Stimulated activated naive CD8-positive, alpha-beta T cell treated with anti-CD3 and anti-CD28 coated beads, Interleukin-15, Interleukin-2, amounts not matched to agents 100 ng/mL and 50 ng/mL, for 24 hours (primary cell): Measurements from ENCODE around the gene WLS.

Experiments
- H3K27ac Mint-ChIP-seq: one replicate; pipeline ENCODE4 v1.8.0; 2021; ENCODE audit warnings: mild to moderate bottlenecking, mixed read lengths
- H3K27me3 Mint-ChIP-seq: one replicate; pipeline ENCODE4 v1.8.0; 2021; ENCODE audit warnings: mixed read lengths
- H3K36me3 Mint-ChIP-seq: one replicate; pipeline ENCODE4 v1.8.0; 2021; ENCODE audit warnings: low read depth, mixed read lengths
- H3K4me1 Mint-ChIP-seq: one replicate; pipeline ENCODE4 v1.8.0; 2021; ENCODE audit warnings: low read depth, mixed read lengths
- H3K4me3 Mint-ChIP-seq: one replicate; pipeline ENCODE4 v1.8.0; 2021; ENCODE audit warnings: mild to moderate bottlenecking, mixed read lengths
- H3K9me3 Mint-ChIP-seq: one replicate; pipeline ENCODE4 v1.8.0; 2021; ENCODE audit warnings: mixed read lengths

Gene WLS

GRCh38 chr1:68233202-68233601 is 879 bp upstream of the WLS start:
- Mint-ChIP-seq H3K9me3 (no peaks in the 10 kb centered on the region), H3K36me3 (no peaks in the 10 kb centered on the region), H3K4me3 (peak overlapping the region; percentile 35), H3K27ac (no peak overlapping the region), H3K27me3 (peaks cover 57% of the 10 kb centered on the region), H3K4me1 (peaks cover 4% of the 10 kb centered on the region)

GRCh38 chr1:68231627-68232288 is 565 bp downstream of the WLS start:
- H3K4me1 Mint-ChIP-seq, result peaks cover 4% of the 10 kb centered on the region
- no peaks in the 10 kb centered on the region for H3K9me3 Mint-ChIP-seq
- H3K36me3 Mint-ChIP-seq, result no peaks in the 10 kb centered on the region
- peak overlapping the region; percentile 51 for H3K4me3 Mint-ChIP-seq
- no peak overlapping the region for H3K27ac Mint-ChIP-seq
- H3K27me3 Mint-ChIP-seq, result peaks cover 57% of the 10 kb centered on the region

DNA sequence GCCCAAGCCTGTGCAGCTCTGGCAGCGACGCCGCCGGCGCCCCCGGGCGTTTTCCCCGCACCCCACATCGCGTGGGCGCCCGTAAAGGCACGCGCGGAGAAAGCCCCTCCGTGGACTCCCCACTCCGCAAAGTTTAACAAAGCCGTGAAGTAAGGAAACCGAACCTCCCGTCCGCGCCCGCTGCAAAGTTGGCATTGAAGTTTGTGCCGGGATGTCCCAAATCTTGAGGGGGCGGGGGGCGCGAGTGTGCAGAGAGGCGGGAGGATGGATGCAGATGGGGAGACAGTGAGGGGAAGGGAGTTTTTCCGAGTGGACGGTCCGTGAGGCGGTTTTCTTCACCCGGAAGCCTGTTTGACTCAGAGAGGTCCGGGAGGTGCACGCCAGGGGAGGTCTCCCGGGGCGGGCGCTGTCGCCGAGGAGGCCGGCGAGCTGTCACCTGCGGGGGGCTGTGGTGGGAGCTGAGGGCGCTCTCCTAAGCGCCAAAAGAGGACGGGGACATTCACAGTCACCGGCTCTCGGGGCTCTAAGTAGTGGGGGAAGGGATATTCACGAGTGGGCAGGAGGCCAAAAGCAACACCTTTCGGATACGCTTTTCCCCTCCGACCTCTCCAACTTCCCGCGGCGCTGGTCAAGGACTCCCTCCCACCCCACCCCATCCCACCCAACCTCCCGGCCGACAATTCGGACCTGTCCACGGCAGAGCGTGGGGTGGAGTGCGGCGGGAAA is 1.3 kb downstream of the WLS start:
- peak overlapping the region; percentile 62 for H3K4me3 Mint-ChIP-seq
- H3K36me3 Mint-ChIP-seq, result no peaks in the 10 kb centered on the region
- peaks cover 60% of the 10 kb centered on the region for H3K27me3 Mint-ChIP-seq
- H3K9me3 Mint-ChIP-seq, result no peaks in the 10 kb centered on the region
- H3K27ac Mint-ChIP-seq, result no peak overlapping the region
- H3K4me1 Mint-ChIP-seq, result peaks cover 4% of the 10 kb centered on the region

DNA sequence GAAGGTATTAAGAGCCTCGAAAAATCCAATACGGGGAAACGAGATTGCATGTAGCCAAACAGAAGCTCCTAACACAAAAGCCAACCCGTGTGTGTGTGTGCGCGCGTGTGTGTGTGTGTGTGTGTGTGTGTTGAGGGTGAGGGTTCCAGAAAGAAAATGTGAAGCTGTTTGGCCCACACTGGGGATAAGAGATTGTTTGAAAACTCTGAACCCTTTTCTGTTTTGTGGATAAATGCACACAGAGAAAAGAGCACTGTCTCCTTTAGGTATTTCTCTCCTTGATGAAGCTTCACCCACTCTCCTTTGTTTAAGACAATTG is 1.9 kb downstream of the WLS start:
- no peaks in the 10 kb centered on the region for H3K9me3 Mint-ChIP-seq
- H3K27me3 Mint-ChIP-seq, result peaks cover 65% of the 10 kb centered on the region
- H3K36me3 Mint-ChIP-seq, result no peaks in the 10 kb centered on the region
- H3K4me3 Mint-ChIP-seq, result no peak overlapping the region
- peaks cover 4% of the 10 kb centered on the region for H3K4me1 Mint-ChIP-seq
- H3K27ac Mint-ChIP-seq, result no peak overlapping the region

DNA sequence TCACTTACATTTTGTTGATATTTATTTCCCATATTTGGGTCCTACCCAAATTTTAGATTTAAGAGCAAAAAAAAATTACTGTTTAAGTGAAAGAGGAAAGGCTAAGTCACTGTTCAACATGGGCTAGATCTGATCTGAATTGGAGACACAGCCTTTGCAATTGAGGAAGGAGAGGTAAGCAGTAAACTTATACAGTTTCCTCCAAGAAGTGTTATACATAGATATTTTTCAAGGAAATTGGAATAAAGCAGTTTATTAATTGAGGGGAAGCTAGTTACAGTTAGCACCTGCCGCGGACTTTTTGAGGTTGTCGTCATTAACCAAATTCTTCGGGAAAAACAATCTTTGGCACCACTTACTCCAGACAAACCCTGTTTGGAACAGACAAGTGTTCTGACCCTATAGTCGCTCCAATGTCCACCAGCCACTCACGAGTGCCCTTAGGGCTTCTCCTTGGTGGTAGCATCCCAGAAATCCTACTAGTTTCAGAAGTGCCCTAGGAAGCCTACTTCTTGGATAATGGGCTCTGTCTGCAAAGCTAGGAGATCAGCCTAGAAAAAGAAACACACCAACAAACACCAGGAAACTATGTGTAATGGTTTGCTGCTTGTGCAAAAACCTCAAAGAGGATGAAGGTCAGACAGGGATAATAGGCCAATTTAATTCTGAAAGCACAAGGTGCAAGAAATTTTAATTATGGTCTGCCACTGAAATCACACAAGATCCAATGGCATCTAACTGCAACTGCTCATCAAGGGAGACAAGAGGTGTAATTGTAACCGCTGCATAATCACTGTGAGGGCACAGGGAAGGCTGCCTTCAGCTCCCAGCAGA is 2.5 kb downstream of the WLS start:
- Mint-ChIP-seq H3K4me3 (no peak overlapping the region), H3K4me1 (peaks cover 4% of the 10 kb centered on the region), H3K9me3 (no peaks in the 10 kb centered on the region), H3K36me3 (no peaks in the 10 kb centered on the region), H3K27me3 (peaks cover 66% of the 10 kb centered on the region), H3K27ac (no peak overlapping the region)

DNA sequence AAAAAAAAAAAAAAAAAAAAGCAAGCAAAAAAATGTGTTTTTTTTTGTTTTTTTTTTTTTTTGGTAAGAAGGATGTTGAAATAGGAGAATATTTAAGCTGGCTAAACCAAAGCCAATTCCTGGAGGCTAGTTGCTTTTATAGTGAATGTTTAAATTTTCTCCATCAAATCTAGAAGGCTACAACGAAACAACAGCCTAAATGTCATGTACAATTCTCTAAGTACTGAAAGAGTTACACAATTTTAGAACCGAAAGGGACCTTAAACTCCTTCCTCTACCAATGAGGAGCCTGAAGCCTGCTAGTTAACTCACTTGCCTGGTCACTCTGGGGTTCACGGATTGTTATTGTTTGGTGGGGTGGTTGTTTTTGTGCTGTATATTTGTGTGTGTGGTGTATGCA is 3.5 kb downstream of the WLS start:
- Mint-ChIP-seq H3K4me1 (peaks cover 4% of the 10 kb centered on the region), H3K27ac (no peak overlapping the region), H3K27me3 (peaks cover 63% of the 10 kb centered on the region), H3K9me3 (no peaks in the 10 kb centered on the region), H3K4me3 (no peak overlapping the region), H3K36me3 (no peaks in the 10 kb centered on the region)

DNA sequence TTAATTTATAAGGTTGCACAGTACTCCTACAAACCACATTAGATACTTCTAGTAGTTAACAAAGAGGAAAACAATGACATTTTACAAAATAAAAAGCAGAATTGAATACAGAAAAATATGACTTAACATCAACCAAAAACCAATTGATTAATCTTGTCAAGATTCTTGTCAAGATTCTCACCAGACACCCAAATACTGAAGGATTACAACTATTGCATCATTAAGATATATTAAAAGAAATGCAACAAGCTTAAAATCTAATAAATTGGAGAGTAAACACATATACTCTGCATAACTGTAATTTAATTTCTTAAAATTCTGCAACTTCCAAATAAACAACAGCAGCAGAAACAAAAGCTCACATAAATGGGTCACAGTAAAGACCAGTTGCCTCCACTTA is 4.7 kb downstream of the WLS start:
- Mint-ChIP-seq H3K27me3 (peaks cover 55% of the 10 kb centered on the region), H3K36me3 (no peaks in the 10 kb centered on the region), H3K27ac (no peak overlapping the region), H3K4me3 (no peak overlapping the region), H3K9me3 (no peaks in the 10 kb centered on the region), H3K4me1 (no peaks in the 10 kb centered on the region)

GRCh38 chr1:68225781-68226180 is 6.5 kb downstream of the WLS start:
- Mint-ChIP-seq H3K4me1 (no peaks in the 10 kb centered on the region), H3K4me3 (no peak overlapping the region), H3K27ac (no peak overlapping the region)

GRCh38 chr1:68223687-68224086 is 8.6 kb downstream of the WLS start:
- H3K4me3 Mint-ChIP-seq, result no peak overlapping the region
- H3K4me1 Mint-ChIP-seq, result no peaks in the 10 kb centered on the region
- H3K27me3 Mint-ChIP-seq, result peaks cover 34% of the 10 kb centered on the region
- H3K36me3 Mint-ChIP-seq, result no peaks in the 10 kb centered on the region
- H3K9me3 Mint-ChIP-seq, result no peaks in the 10 kb centered on the region
- no peak overlapping the region for H3K27ac Mint-ChIP-seq

More at GRCh38 chr1:68225781-68226180, 6.5 kb downstream of the WLS start:
- Mint-ChIP-seq H3K36me3 (no peaks in the 10 kb centered on the region), H3K9me3 (no peaks in the 10 kb centered on the region), H3K27me3 (peaks cover 49% of the 10 kb centered on the region)

DNA sequence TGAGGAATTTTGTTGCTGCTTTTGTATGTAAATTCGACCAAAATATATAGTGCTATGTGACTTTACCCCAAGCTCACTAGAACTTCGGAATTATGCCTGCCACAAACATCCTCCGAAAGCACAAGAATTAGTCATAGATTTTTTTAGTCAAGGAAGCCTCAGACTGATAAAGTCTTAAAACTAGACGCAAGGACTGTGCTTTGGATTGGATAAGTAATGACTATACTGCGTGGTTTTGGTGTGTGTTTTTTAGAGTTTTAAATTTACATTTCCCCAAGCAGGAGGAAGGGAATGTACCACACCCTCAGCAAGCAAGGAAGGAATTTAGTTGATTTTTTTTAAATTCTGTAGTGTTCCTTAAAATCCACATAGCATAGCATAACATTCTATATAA is 10.3 kb downstream of the WLS start:
- H3K9me3 Mint-ChIP-seq, result no peaks in the 10 kb centered on the region
- no peak overlapping the region for H3K4me3 Mint-ChIP-seq
- H3K27ac Mint-ChIP-seq, result no peak overlapping the region
- H3K4me1 Mint-ChIP-seq, result no peaks in the 10 kb centered on the region
- peaks cover 32% of the 10 kb centered on the region for H3K27me3 Mint-ChIP-seq
- no peaks in the 10 kb centered on the region for H3K36me3 Mint-ChIP-seq

DNA sequence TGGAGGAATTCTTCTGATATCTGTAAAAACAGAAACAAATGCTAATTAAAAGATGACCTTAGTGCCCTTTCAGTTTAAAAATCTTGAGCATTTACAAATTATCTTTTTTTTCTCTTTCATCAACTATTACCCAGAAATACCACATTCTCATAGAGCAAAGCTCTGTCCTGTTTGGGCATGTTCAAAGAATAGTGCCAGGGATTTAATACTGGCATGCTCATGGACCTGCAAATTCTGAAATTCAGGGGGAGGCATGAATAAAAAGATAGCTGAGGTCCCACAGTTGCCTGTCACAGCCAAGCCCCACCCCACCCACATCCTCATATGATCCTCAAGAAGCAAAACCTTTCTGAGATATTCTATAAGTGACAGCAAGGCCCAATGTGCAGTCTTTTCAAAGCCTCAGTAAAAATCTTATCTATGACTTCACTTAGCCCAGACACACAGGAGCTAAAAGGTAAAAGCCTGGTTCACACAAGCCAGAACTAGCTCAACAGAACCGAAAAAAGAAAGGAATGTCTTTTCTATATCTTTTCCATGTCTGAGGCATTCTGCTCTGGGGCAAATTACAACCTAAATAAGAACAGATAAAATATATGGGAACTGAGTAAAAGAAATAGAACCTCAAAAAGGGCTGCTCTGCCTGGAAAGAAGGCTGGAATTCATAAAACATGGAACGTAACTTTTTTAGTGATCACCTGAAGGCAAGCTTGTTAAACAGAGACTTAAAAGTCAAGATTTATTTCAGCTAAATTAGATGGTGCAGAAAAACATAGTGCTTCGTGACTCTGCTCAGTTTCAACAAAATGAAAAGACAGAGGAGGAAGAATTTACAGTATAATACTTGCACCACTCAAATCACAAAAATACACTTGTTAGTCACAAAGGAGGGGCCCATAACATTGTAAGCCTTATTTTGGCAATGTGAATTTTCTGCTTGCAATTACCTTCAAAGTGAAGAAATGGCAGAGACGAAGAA is 11.0 kb downstream of the WLS start:
- no peak overlapping the region for H3K4me3 Mint-ChIP-seq
- no peaks in the 10 kb centered on the region for H3K9me3 Mint-ChIP-seq
- no peaks in the 10 kb centered on the region for H3K4me1 Mint-ChIP-seq
- H3K27ac Mint-ChIP-seq, result no peak overlapping the region
- H3K27me3 Mint-ChIP-seq, result peaks cover 26% of the 10 kb centered on the region
- H3K36me3 Mint-ChIP-seq, result no peaks in the 10 kb centered on the region

- Mint-ChIP-seq H3K4me1 (no peaks in the 10 kb centered on the region), H3K4me3 (no peak overlapping the region), H3K27me3 (peaks cover 27% of the 10 kb centered on the region), H3K27ac (no peak overlapping the region), H3K36me3 (no peaks in the 10 kb centered on the region), H3K9me3 (no peaks in the 10 kb centered on the region)
Measured at GRCh38 chr1:68220420-68220819, 11.9 kb downstream of the WLS start.

DNA sequence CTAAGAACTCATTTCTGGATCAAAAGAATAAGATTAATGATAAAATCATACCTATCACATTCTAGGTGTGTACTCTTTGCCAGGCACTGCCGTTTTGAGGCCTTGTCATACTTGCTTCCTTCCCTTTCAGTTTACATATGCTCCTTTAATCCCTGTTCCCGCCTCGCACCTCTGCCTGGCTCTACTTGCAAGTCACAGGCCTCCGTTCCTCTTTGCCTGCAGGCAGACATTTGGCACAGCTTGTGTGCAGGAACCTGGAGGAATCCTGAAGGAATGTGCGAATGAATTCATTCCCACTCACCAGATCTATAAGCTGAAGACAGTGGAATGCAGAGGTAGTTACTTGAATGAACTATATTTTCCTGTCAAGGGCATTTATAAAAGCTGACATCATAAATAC is 13.8 kb downstream of the WLS start:
- no peaks in the 10 kb centered on the region for H3K36me3 Mint-ChIP-seq
- no peak overlapping the region for H3K4me3 Mint-ChIP-seq
- H3K9me3 Mint-ChIP-seq, result no peaks in the 10 kb centered on the region
- H3K4me1 Mint-ChIP-seq, result no peaks in the 10 kb centered on the region
- H3K27ac Mint-ChIP-seq, result no peak overlapping the region
- peaks cover 20% of the 10 kb centered on the region for H3K27me3 Mint-ChIP-seq

GRCh38 chr1:68217618-68218017 is 14.7 kb downstream of the WLS start:
- H3K27me3 Mint-ChIP-seq, result peaks cover 15% of the 10 kb centered on the region
- H3K27ac Mint-ChIP-seq, result no peak overlapping the region
- H3K4me3 Mint-ChIP-seq, result no peak overlapping the region
- H3K4me1 Mint-ChIP-seq, result no peaks in the 10 kb centered on the region
- H3K36me3 Mint-ChIP-seq, result no peaks in the 10 kb centered on the region
- no peaks in the 10 kb centered on the region for H3K9me3 Mint-ChIP-seq
